DND-41 (cell line): Measurements from ENCODE around the gene ERBB4.

ENCODE experiments used
- EZH2 ChIP-seq: IDR thresholded peaks from 3 replicates; pipeline ENCODE4 v1.6.1; 2012; ENCODE audit warnings: borderline replicate concordance, low read depth, mild to moderate bottlenecking, moderate library complexity, low read length, inconsistent platforms; ENCODE audit not compliant: severe bottlenecking
- TF ChIP-seq, protein P1 (sequence below): IDR thresholded peaks from 2 replicates; pipeline ENCODE4 v1.5.1; 2012; ENCODE audit warnings: borderline replicate concordance, low read length, moderate library complexity, mild to moderate bottlenecking; ENCODE audit not compliant: poor library complexity, severe bottlenecking; ENCODE audit errors: extremely low read depth

DNA sequence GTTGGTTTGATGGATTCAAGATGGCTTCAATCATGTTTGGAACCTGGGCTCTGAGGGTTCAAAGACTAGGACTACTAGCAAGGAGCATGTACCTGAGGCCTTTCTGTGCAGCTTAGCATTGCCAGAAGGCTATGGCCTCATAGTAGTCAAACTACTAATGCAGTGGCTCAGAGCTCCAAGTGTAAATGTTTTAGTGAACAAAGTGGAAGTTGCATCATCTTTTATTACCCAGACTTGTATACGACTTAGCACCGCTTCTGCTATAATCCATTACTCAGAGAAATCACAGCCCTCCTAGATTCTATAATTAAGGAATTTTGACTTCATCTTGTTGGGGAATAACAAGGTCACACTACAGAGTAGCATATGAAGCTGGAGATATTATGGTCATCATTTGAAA is 210.5 kb downstream of the ERBB4 start:
- TF ChIP-seq, protein P1, sequence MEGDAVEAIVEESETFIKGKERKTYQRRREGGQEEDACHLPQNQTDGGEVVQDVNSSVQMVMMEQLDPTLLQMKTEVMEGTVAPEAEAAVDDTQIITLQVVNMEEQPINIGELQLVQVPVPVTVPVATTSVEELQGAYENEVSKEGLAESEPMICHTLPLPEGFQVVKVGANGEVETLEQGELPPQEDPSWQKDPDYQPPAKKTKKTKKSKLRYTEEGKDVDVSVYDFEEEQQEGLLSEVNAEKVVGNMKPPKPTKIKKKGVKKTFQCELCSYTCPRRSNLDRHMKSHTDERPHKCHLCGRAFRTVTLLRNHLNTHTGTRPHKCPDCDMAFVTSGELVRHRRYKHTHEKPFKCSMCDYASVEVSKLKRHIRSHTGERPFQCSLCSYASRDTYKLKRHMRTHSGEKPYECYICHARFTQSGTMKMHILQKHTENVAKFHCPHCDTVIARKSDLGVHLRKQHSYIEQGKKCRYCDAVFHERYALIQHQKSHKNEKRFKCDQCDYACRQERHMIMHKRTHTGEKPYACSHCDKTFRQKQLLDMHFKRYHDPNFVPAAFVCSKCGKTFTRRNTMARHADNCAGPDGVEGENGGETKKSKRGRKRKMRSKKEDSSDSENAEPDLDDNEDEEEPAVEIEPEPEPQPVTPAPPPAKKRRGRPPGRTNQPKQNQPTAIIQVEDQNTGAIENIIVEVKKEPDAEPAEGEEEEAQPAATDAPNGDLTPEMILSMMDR, result no peak
- no peak for TF ChIP-seq EZH2
